Adipose tissue (tissue), 3 donors: ENCODE results near the gene GNPDA2. TPM values are rescaled to one million over a fixed set of nuclear protein-coding genes. Genes with fewer than 3 reads are reported as not detected.
A peak's percentile ranks its signal among the peaks of the same experiment; 100 is the strongest.
"Not testable (repeated sequence)": the region's sequence is repeated elsewhere in the genome, so short reads cannot be mapped to it uniquely, and the experiment has no call there.

ENCODE experiments used
- H3K27ac ChIP-seq: one replicate; pipeline ENCODE4 v1.5.1; 2013; ENCODE audit warnings: low read depth, low read length
- whole genome bisulfite sequencing, 3 donors: extraction: QIAGEN DNeasy Blood & Tissue Kit; methylation state at CpG; one replicate each; pipeline ENCODE4 v1.1.7; 2013; 5-methylcytosine and 5-hydroxymethylcytosine counted together
- polyA plus RNA-seq, 3 donors: library from polyadenylated mRNA; stranded (reverse); fragments of 200-250 nt; gene quantifications; one replicate each; pipeline ENCODE4 v1.2.3, GENCODE V29; 2013
- donor health status: healthy with polysubstance abuse.
- donor health status: Bipolar disorder and iron deficiency.
- donor health status: healthy.

The GNPDA2 gene
- polyA plus RNA-seq, result 1 to 10 TPM; 4.5 to 9.9 (median 9.2) TPM

DNA sequence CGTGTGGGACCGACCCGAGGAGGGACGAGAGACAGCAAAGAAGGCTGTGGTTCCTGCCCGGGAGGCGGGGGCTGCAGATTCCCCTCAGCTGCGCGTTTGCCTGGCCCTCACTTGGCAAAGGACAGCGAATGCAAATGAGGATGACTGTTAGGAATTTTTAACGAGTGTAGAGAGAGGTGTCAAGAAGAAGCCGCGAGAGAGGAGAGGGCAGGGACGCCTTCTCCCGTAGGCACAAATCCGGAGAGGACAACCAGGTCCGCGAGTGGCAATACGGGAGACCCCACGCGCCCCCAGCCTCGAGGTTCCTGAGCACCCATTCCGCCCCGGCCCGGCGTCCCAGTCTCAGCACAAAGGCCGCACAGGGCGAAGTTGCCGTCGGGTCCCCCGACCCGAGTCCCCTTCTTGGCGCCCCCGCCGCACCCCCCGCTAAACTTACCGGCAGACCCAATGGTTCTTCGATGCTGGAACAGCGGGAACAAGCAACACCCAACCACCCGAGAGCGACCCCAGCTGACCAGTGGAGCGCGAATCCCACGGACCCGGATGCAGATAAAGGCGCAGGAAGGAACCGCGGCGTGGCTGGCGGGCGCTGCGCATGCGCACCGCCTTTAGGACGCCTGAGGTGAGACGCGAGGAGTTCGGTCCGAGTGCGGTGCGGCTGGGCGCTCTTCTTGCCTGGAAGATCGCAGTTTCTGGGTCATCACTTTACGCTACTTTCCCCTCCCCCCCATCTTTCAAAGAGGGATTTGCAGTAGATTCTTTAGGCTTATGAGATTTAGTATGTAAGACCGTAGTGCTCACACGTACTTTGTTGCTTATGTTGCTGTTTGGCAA is at the start of gene GNPDA2:
GNPDA2 (minus strand) TSS at position 519 of the 834 bp plus-strand sequence. CDS start 4,349 bp downstream, outside the sequence.
- WGBS, 3 donors, result 0 to 1% (median 1%) methylated on average over 65 of the region's 65 CpGs
- peak within 1 kb of the TSS; percentile 80 for H3K27ac ChIP-seq

DNA sequence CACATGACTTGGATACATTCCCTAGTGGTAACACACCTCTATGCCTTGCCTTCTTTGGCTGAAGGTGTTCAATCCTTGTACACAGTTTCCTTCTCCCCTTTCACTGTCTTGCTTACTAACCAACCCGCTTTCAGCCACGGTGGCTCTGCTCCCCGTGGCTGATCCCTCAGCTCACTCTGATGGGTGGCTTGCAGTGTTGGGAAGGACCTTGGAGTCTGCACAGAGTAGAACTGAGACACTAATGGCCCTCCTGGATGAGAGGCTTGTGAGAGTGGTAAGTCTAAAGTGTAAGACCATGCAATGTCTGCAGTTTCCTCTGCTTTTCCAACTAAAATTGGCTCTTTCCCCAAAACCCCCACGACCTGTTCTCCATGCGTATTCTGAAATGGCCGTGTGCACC is 46.0 kb upstream of the GNPDA2 start:
- H3K27ac ChIP-seq, result no peak overlapping the region
- WGBS, 3 donors, result 85 to 88% (median 86%) methylated on average over 6 of the region's 6 CpGs

DNA sequence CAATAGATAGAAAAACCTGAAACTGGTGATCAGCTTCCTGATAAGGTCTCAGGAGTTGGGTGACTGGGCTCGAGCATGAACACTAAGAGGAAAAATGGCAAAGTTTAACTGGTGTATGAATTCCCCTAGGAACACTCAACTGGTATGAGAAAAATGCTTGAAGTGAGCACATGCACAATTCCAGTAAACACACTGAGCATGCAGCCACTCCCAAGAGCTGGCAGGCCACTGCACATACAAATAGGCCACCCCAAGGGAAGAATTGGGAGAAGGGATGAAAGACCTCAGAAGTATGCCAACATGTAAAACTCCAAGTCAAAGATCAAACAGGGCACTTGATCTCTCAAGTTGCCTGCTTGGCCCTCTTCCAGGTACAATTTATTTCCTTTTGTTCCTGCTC is 45.4 kb upstream of the GNPDA2 start:
- no peak overlapping the region for H3K27ac ChIP-seq
- WGBS, 3 donors, result 56 to 73% (median 67%) methylated on average over 1 of the region's 1 CpG

DNA sequence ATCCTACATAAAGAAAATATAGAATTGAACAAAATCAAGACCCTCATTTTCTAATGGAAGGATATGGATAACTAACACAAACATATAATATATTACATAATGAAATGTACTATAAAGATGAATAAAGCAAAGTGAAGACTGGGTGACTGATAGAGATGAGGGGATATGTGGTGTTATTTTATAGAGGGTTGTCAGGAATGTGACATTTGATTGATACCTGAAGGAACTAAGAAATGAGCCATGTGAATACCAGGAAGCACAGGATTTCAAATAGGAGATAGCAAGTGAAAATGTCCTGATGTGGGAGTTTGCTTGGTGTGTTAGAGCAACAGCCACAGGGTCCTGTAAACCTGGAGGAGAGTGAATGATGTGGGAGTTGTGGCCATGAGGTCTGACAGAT is 40.1 kb upstream of the GNPDA2 start:
- H3K27ac ChIP-seq, result no peak overlapping the region

DNA sequence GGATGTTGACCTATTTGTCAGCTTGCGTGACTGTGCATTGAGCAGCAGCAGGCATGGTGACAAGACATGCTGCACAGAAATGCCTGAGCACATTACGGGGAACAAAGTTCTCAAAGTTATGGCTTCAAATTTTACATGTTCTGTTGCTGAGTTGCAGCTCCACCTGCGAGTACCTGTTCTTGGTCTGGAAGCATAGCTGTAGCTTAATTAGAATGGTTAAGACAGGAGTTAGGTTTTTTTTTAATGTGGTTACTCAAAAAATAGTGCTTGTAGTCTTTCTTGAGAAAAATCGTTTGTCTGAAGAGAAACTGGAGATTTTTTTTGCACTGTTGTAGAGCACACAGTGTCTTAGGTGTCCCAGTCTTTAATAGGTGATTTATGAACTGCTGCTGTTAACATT is 38.8 kb upstream of the GNPDA2 start:
- 52 to 75% (median 73%) methylated on average over 4 of the region's 4 CpGs for WGBS, 3 donors
- H3K27ac ChIP-seq, result no peak overlapping the region

DNA sequence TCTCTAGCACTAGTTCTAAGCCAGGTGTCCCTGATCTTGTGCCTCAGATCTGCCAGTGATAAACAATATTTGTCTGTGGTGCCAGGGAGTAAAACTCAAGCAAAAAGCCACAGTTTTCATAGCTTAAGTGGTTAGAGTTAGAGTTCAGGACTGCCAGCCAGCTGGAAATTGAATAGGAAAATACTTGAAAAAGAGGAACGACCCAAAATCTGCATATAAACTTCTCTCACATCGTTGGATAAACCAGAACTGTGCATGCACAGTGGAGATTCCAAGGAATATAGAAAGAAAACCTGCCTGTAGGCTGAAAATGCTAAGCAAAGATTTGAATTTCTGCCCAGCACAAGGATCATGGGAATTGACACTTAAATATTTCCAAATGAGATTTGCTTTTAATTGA is 35.0 kb upstream of the GNPDA2 start:
- 13 to 33% (median 13%) methylated on average over 2 of the region's 2 CpGs for WGBS, 3 donors
- no peak overlapping the region for H3K27ac ChIP-seq

DNA sequence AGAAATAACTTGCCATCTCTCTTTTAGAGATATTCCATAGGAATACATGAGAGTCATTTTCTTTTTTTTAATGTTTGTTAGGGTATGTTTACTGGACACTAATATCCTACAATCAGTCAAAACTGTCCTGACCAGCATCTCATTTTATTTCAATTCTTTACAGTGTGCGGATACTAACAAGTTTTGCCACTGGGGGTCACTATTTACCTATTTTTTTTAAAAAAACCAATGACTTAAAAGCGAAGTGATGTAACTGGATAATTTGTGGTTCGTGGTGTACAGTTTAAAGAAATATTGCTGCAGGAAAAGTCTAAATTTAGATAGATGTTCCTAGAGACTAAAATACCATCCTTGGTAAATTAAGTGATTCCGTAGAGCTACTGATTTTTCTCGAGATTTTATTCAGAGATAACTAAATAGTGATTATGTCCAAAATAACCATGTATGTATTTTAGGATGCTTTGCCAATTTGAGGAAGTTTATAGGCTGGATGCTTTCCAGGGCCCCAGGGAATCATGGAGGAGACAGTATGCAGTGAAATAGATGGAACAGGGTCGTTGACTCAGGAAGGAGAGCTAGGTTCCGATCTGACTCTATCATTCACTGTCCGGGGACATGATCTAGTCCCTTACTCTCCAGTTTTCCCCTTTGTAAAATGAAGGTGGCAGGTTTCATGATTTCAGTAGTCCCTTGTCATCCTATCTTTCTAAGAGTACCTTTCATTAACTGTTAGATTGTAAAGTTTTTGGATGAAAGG is 34.0 kb upstream of the GNPDA2 start:
- 27 to 32% (median 27%) methylated on average over 8 of the region's 8 CpGs for WGBS, 3 donors
- no peak overlapping the region for H3K27ac ChIP-seq

DNA sequence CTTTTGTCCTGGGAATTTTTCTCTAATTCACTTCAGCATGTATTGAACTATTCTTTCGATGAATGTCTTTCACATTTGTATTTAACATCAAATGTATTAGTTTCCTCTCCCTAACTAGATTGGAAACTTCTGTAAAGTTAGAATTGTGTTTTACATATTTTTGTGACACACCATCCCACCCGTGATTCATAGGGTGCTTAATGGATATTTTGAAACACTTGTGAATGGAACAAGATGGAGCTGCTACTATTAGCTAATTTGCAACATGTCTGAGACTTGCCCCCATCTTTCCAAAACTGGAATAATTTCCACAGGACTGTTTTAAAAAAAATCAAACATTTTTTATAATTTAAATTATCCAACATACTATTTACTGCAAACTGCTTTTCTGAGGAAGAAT is 30.2 kb upstream of the GNPDA2 start:
- H3K27ac ChIP-seq, result no peak overlapping the region
- WGBS, 3 donors, result 74 to 77% (median 74%) methylated on average over 2 of the region's 2 CpGs

DNA sequence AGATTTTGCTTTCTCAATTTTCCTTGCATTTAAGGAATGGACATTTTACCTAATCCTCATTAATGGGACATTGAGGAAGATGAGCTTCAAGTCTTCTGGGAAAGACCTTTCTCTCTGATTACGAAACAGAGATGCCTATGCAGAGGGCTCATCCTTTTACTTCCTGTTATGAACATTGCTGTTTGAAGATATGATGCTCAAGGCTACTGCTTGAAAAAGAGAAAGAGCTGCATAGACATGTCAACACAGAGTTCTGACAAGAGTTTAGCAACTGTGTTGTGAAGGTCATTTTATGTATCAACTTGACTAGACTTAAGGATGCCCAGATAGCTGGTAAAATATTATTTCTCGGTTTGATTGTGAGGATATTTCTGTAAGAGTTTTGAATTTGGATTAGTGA is 13.8 kb upstream of the GNPDA2 start:
- H3K27ac ChIP-seq, result no peak overlapping the region
- WGBS, 3 donors, result 82 to 87% (median 84%) methylated on average over 2 of the region's 2 CpGs

DNA sequence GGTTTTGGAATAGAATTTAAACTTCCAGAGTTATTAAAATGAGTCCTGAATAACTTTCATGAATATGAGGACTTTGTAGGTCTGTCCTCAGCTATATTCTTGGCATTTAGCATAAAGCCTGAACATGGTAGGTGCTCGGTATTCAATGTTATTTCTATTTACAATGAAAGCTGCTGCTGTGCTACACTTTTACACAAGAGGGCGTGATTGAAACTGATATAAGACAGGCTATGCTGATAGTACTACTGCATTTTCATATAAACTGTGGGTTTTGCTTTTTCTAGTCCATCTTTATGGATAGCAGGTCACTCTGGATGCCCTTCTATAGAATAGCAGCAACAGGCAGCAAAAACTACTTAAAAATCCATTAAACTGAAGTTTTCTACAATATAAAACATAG is 12.3 kb upstream of the GNPDA2 start:
- H3K27ac ChIP-seq, result no peak overlapping the region
- 43 to 71% (median 65%) methylated on average over 2 of the region's 2 CpGs for WGBS, 3 donors

DNA sequence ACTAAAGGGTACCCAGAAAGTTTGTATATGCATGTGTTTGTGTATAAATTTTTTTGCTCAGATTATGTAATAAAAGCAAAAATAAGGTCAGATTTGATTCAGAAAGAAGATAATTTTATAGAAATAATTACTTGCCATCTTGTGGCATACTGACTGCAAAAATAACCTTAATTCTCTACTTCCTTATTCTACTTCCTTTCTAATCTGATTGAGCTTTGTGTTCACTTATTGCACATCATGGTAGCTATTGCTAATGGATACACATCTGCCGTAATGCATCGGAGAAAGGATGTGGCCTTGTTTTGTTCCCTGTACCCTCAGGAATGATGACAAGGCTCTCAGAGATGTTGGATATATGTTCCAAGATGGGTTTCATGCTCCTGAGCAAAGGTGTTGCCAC is 10.5 kb upstream of the GNPDA2 start:
- WGBS, 3 donors, result 63 to 93% (median 70%) methylated on average over 2 of the region's 2 CpGs
- H3K27ac ChIP-seq, result no peak overlapping the region

DNA sequence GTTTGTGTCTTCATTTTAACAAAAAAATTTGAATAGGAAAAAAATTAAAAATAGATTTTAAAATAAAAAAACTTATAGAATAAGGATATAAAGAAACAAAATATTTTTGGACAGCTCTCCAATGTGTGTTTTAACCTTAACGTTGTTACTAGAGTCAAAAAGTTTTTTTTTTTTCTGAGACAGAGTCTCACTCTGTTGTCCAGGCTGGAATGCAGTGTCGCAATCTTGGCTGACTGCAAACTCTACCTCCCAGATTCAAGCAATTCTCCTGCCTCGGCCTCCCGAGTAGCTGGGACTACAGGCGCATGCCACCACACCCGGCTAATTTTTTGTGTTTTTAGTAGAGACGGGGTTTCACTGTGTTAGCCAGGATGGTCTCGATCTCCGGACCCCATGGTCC is 2.3 kb upstream of the GNPDA2 start:
- 93 to 95% (median 94%) methylated on average over 9 of the region's 9 CpGs for WGBS, 3 donors

DNA sequence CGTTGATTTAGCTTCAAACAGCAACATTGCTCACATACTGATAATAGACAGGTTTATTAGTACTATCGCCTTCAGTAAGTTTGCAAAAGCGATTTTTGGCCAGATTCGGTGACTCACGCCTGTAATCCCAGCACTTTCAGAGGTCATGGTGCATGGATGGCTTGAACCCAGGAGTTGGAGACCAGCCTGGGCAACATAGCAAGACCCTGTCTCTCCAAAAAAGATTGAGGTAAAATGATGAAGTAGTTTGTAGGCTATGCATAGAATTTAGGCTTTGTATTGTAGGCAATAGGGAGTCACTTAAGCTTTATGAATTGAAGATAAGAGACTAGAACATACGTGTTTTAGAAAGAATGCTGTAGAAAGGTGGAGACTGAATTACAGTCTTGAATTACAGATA is 1.1 kb upstream of the GNPDA2 start:
- 77 to 86% (median 80%) methylated on average over 6 of the region's 6 CpGs for WGBS, 3 donors

More for the DNA sequence above, 2.3 kb upstream of the GNPDA2 start:
- H3K27ac ChIP-seq, result not testable (repeated sequence)

DNA sequence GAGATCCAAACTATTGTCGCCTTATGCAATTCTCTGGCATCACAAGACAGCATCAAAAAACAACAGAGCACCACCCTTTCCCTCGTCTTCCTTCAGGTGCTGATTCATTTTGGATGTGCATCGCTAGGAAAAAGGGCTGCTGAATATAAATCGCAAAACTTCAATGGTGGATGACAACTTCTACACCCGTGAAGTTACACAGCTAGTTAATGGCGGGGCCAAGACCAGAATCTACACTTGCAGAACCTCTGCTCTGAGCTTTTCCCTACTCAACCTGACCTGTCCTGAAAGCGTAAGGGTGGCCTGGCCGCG is 674 bp downstream of the GNPDA2 start:
- WGBS, 3 donors, result 0 to 2% (median 0%) methylated on average over 9 of the region's 9 CpGs

More for the DNA sequence above, 1.1 kb upstream of the GNPDA2 start:
- H3K27ac ChIP-seq, result no peak overlapping the region

DNA sequence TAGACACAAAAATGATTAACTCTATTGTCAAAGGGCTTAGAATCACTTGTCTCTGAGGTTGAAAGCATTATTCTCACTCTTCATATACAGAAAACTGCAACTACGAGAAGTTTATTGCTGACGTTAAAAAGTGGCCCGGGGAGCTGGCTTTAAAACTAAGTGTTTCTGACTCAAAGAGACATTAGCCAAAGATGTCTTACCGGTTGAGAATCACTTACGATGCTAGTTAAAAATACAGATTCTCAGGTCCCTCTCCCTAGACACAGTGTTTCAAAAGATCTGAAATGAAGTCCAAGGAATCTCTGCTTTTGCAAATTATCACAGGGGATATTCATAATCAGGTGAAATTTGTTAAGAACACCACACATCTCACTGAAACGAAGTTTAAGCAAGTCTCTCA is 1.2 kb downstream of the GNPDA2 start:
- no peak overlapping the region for H3K27ac ChIP-seq

More for the DNA sequence above, 674 bp downstream of the GNPDA2 start:
- H3K27ac ChIP-seq, result peak overlapping the region; percentile 80

DNA sequence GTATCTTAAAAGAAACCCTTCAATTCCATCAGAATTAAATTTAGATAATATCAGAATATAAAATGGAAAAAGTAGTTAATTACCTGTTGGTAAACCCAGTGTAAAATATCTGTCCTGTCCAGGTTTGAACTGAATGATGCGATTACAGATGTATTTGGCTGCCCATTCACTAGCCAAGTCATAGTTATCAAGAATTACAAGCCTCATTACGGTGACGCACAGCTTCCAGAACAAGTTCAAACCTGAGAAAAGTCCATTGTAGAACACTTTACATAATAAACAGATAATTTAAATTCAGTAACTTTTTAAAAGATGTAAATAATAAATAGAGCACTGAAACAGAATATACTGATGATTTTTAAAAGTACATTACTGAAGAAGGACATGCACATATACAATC is 4.4 kb downstream of the GNPDA2 start:
- H3K27ac ChIP-seq, result no peak overlapping the region
- WGBS, 3 donors, result 91 to 96% (median 96%) methylated on average over 3 of the region's 3 CpGs

More for the DNA sequence above, 1.2 kb downstream of the GNPDA2 start:
- 33 to 50% (median 50%) methylated on average over 6 of the region's 6 CpGs for WGBS, 3 donors

DNA sequence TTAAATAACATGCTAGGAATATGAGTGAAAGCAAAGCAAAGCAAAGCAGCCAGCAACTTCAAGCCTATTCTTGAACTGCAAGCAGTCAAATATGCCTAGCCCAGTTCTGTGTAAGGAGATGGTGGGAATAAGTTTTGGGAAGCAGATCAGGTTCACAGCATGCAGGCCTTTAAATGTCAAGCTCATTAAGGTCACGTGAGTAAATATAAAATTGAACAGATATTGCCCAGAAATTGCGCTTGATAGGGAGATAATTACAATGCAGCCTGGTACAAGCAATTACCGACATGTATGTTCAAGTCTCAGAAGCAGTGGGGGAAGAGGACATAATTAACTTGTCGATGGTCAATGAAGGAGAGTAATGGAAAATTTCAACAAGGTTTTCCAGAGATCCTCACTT is 6.0 kb downstream of the GNPDA2 start:
- no peak overlapping the region for H3K27ac ChIP-seq
- WGBS, 3 donors, result 90 to 92% (median 92%) methylated on average over 4 of the region's 4 CpGs

DNA sequence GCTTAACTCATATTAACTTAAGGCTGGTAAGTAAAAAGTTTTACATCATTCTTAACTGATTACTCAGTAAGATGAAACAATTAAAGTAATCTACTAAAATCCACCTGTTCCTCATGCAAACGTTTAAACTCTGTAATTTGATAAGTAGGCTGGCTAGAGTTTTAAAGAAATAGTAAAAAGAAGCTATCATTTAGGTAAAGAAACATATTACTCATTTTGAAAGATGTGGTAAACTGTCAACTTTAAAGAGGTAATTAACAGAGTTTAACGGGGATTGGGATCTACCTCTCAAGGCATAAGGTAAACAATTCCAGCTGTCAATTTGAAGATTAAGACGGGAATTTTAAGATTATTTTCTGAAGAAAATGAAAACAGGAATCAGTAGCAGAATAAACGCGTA is 9.8 kb downstream of the GNPDA2 start:
- no peak overlapping the region for H3K27ac ChIP-seq

DNA sequence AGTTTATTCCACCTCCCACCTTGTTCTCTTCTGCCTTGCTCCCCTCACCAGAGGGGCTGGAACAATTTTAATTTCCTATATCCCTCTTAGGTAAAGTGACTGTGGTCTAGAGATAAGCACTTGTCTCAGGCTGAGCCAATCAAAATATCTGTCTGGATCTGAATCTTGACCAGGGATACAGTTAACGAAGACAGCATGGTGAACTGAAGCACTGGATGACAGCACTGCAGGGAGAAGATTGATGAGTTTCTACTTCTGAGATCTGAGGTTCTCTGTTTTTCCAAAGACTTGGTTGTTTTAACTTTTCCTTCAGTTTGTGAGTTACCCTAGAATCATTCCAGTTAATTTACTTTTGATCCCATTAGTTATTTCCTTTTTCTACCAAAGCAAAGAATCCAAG is 13.2 kb downstream of the GNPDA2 start:
- 97 to 100% (median 98%) methylated on average over 1 of the region's 1 CpG for WGBS, 3 donors
- H3K27ac ChIP-seq, result no peak overlapping the region

More for the DNA sequence above, 9.8 kb downstream of the GNPDA2 start:
- 57 to 66% (median 65%) methylated on average over 5 of the region's 5 CpGs for WGBS, 3 donors

DNA sequence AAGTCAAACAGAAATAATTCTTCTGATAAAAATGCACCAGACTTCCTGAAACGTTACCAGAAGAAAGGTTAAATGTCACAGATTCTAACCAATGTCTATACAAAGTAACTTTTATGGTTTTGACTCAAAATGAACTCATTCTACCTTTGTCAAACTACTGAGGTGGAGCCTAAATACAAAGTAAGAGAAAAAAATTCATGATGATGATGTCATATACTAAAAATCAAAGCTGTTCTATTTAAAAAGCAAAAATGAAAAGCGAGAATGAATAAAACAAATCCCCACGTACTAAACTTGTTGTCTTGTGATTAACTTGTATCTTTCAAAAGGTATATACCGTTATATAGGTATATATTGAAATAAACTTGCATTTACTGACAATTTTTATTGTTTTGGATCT is 21.7 kb downstream of the GNPDA2 start:
- no peak overlapping the region for H3K27ac ChIP-seq
- WGBS, 3 donors, result 88 to 91% (median 88%) methylated on average over 4 of the region's 4 CpGs
